HG03460 (cell line): ENCODE results near the gene JAK1.

Source experiments
- ATAC-seq: cut with Tn5 transposase; IDR thresholded peaks from one replicate; pipeline ENCODE4 v1.9.1; 2021; ENCODE audit not compliant: unreplicated experiment

Gene JAK1

DNA sequence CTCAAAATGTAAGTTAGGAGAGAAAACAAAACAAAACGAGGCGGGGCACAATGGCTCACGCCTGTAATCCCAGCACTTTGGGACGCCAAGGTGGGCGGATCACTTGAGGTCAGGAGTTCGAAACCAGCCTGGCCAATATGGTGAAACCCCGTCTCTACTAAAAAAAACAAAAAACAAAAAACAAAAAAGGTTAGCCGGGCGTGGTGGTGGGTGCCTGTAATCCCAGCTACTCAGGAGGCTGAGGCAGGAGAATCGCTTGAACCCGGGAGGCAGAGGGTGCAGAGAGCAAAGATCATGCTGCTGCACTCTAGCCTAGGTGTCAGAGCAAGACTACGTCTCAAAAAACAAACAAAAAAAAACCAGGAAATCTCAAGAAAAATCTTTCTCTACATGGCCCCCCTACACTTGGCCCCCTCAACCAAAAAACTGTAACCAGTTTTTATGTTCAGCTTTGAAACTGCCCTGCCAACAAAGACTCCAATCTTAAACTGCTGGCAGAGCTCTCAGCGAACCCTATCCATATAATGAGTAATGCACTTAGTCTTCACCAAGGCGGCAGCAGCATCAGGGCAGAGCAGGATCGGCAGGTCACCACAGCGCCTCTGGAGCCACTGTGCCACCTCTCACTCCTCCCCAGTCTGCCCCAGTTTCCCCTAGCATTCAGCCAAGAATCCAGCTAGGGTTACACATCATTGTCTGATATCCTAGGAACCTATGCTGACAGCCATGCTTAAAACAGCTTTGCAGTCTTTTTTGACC, 71.7 kb downstream of the JAK1 start:
- ATAC-seq, result no peak

DNA sequence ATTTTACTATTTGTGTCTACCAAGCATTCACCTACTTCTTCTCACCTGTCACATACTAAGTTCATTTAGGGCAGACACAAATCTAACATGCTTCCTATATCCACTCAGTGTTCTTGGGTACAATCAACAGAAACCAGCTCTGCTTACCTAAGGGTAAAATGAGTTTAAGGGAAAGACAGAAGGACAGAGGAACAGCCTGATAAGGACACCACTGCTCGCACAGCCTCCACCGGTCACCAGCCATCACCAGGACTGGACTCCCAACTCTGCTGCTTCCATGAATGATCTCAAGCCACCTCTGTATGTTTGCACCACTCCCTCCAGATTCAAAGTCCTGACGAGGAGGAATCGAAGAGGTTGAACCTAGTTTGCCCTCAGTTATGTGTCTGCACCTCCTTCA, 72.4 kb downstream of the JAK1 start:
- no peak for ATAC-seq

GRCh38 chr1:64892576-64893573, 73.5 kb downstream of the JAK1 start:
- no peak for ATAC-seq

DNA sequence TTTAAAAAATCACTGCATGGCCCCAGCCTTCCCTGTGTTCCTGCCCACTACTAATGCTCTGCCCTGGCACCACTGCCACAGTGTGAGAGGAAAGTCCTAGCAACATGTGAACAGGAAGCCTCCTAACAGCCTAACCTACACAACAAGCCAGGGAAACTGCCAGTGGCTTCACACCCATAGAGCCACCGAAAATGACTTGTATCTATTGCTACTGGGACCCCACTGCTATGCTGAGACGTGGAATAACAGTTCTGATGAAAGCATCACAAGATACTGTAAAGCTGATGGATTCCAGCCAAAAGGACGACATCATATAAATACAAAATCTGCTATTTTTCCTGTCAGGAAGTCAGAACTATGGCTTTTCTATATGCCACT, 74.9 kb downstream of the JAK1 start:
- ATAC-seq, result no peak

DNA sequence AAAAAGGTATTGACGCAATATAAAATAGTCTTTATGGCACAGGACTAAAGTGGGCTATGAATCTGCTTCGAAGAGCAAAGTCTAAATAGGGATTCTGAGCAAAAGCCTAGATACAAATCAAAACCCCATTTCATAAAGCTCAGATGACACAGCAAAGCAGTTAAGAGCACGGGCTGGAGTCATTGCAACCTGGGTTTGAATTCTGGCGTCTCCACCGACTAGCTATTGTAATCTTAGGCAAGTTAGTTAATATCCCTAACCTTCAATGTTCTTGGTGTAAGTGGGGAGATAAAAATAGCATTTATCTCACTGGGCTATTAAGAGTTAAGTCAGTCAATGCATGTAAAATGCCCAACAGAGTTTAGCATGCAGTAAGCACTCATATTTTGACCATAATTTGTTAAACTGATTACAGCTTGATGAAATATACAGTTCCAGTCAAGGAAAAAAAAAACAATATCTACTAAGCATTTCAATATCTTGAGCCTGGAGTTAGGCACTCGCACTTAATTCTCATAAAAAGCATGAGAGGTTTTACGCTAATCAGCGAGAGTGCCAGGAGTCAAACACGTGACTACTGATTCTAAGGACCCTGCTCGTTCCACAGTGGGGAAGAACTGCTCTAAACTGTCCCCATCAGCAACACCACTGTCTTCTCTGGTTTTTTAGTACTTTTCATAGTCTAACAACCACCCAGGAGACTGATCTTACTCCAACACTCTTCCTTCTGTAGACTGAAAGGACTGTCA, 75.5 kb downstream of the JAK1 start:
- no peak for ATAC-seq

DNA sequence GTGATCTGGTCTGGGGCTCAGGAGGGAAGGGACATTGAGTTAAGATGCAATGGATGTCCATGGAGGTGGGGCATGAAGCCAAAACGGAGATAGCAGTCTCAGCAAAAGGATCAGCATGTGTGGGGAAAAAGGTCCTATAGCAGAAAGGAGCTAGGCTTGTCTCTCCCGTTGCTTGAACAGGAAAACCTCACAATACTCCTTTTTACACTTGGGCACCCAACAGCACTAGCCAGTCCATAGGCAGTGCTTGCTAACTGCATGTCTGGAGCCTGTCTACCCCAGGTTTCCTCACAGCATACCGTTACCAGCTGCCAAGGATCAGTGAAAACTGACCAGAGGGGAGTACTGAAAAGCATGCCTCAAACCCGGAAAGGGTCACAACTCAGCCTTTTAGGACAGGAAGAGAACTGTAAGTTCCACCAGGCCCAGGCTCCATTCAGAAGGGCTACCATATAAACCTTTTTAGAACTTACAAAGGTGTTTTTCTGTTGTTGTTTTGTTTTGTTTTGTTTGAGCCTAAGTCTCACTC, 78.6 kb downstream of the JAK1 start:
- ATAC-seq, result no peak

- no peak for ATAC-seq
These were observed 79.5 kb downstream of the JAK1 start for GRCh38 chr1:64886877-64887276.

- ATAC-seq, result no peak
These were observed 80.7 kb downstream of the JAK1 start for GRCh38 chr1:64885648-64886047.

GRCh38 chr1:64884261-64885040, 81.9 kb downstream of the JAK1 start:
- ATAC-seq, result no peak

GRCh38 chr1:64882574-64883255, 83.6 kb downstream of the JAK1 start:
- ATAC-seq, result peak; percentile 82

- ATAC-seq, result no peak
These were observed 85.1 kb downstream of the JAK1 start for GRCh38 chr1:64881281-64881680.

- no peak for ATAC-seq
These were observed 85.9 kb downstream of the JAK1 start for GRCh38 chr1:64880449-64880848.

GRCh38 chr1:64878931-64879611, 87.3 kb downstream of the JAK1 start:
- ATAC-seq, result no peak

GRCh38 chr1:64878090-64878489, 88.3 kb downstream of the JAK1 start:
- no peak for ATAC-seq

- no peak for ATAC-seq
These were observed 88.8 kb downstream of the JAK1 start for GRCh38 chr1:64877598-64877997.

DNA sequence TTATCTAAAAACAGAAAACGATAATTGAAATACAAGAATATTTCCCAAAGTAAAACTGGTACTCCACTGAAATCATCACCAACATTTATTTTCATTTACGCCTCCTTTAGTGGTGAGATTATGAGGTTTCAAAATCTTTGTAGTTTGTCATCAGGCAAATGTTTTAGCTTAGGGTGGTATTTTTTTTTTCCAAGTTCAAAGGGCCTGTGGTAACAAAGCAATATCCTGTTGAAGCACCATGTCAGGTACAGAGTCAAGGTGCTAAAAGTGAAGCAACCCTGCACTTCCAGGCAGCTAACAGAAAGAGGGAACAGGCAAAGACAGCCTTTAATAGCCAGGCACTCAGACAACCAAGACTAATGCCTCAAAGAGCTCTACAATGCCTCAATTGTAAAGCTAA, 89.2 kb downstream of the JAK1 start:
- no peak for ATAC-seq

- ATAC-seq, result no peak
These were observed 90.7 kb downstream of the JAK1 start for GRCh38 chr1:64875606-64876005.

DNA sequence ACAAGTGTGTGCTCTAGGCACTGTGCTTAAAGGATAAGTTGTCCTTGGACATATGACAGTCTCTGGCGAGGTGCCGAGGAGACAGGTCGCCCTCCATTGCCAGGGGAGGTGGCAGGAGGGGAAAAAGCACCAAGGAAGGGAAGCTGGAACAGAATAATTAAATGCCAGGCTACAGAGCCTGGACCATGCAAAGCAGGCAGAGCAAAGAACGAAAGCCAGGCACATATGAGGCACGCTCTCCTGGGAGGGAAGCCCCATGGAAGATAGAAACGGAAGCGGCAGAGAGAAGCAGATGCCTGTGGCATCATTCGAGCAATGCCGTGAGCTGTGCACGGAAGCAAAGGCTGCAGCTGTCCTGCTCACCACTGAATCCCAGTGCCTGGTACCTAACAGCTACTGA, 91.2 kb downstream of the JAK1 start:
- no peak for ATAC-seq

GRCh38 chr1:64874666-64875065, 91.7 kb downstream of the JAK1 start:
- ATAC-seq, result no peak
